HUES6 (cell line): ENCODE data around the gene IL12A.
A peak's percentile ranks its signal among the peaks of the same experiment; 100 is the strongest.

Experiments
- H3K27ac ChIP-seq: 2 replicates; pipeline ENCODE4 v1.7.0; 2013; ENCODE audit warnings: low read depth, mild to moderate bottlenecking, low read length, inconsistent platforms
- H3K27me3 ChIP-seq: 2 replicates; pipeline ENCODE4 v1.6.1; 2013; ENCODE audit warnings: low read length; ENCODE audit not compliant: control insufficient read depth, insufficient read depth
- H3K36me3 ChIP-seq: 2 replicates; pipeline ENCODE4 v1.6.1; 2013; ENCODE audit warnings: low read length; ENCODE audit not compliant: control insufficient read depth, insufficient read depth
- H3K4me1 ChIP-seq: 2 replicates; pipeline ENCODE4 v1.6.1; 2013; ENCODE audit warnings: low read length; ENCODE audit not compliant: control insufficient read depth, insufficient read depth
- H3K4me3 ChIP-seq: 2 replicates; pipeline ENCODE4 v1.5.1; 2013; ENCODE audit warnings: low read depth, low read length
- H3K9ac ChIP-seq: one replicate; pipeline ENCODE4 v1.6.1; 2013; ENCODE audit warnings: mild to moderate bottlenecking, low read length
- H3K9me3 ChIP-seq: 2 replicates; pipeline ENCODE4 v1.6.1; 2013; ENCODE audit warnings: low read depth, low read length; ENCODE audit not compliant: control insufficient read depth, insufficient read depth

Gene IL12A

DNA sequence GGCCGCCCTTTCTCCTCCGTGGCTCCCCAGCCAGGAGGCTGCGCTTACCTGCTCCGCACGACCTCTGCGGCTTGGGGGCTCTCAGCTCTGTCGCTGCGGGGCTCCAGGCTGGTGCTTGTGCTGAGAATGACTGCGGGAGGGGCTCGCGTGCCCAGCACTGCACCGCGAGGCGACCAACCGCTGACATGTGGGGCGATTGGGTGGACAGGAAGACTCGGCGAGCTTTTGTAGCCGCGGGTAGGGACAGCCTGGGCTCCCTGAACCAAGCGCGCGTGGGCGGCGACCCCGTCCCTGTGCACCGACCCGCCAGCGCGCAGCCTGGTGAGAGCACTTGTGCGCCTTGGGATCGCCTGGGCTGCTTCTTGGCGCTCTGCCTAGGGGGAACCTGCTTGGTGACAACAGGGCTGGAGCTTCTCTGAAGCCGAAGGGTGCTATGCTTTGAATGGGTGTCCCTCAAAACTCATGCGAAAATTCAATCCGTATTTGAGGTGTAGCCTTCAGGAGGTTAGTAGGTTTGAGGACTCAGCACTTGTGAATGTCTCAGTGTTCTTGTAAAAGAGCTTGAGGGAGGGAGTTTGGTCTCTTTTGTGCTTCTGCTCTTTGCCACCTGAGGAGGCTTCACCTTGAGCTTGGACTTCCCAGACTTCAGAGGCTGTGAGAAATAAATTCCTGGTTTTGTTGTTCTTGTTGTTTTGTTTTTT, 50.4 kb downstream of the IL12A start:
- peak overlapping the region; percentile 66 for H3K4me3 ChIP-seq
- H3K27me3 ChIP-seq: peaks cover 32% of the 10 kb centered on the region
- H3K9ac ChIP-seq: no peak overlapping the region
- H3K36me3 ChIP-seq: no peaks in the 10 kb centered on the region
- H3K4me1 ChIP-seq: peaks cover 5% of the 10 kb centered on the region; the same call in 1 of the 2 replicates
- peaks cover 17% of the 10 kb centered on the region for H3K9me3 ChIP-seq
- H3K27ac ChIP-seq: no peak overlapping the region

- H3K9me3 ChIP-seq: peaks cover 17% of the 10 kb centered on the region
Observed at GRCh38 chr3:160040181-160040580, 51.5 kb downstream of the IL12A start.

GRCh38 chr3:160041465-160041864, 52.8 kb downstream of the IL12A start:
- peaks cover 32% of the 10 kb centered on the region for H3K27me3 ChIP-seq

More at GRCh38 chr3:160040181-160040580, 51.5 kb downstream of the IL12A start:
- no peak overlapping the region for H3K9ac ChIP-seq
- H3K36me3 ChIP-seq: no peaks in the 10 kb centered on the region
- H3K27ac ChIP-seq: no peak overlapping the region
- peaks cover 32% of the 10 kb centered on the region for H3K27me3 ChIP-seq
- peaks cover 5% of the 10 kb centered on the region; the same call in 1 of the 2 replicates for H3K4me1 ChIP-seq
- no peak overlapping the region for H3K4me3 ChIP-seq

GRCh38 chr3:160044121-160044520, 55.5 kb downstream of the IL12A start:
- H3K4me1 ChIP-seq: peaks cover 5% of the 10 kb centered on the region; the same call in 1 of the 2 replicates
- H3K9ac ChIP-seq: no peak overlapping the region
- H3K4me3 ChIP-seq: no peak overlapping the region
- peaks cover 15% of the 10 kb centered on the region for H3K27me3 ChIP-seq
- H3K27ac ChIP-seq: no peak overlapping the region
- peaks cover 17% of the 10 kb centered on the region for H3K9me3 ChIP-seq
- H3K36me3 ChIP-seq: no peaks in the 10 kb centered on the region

More at GRCh38 chr3:160041465-160041864, 52.8 kb downstream of the IL12A start:
- Histone ChIP-seq H3K4me3 (no peak overlapping the region), H3K36me3 (no peaks in the 10 kb centered on the region), H3K27ac (no peak overlapping the region), H3K4me1 (peaks cover 5% of the 10 kb centered on the region; the same call in 1 of the 2 replicates), H3K9ac (no peak overlapping the region), H3K9me3 (peaks cover 17% of the 10 kb centered on the region)
